Keratinocyte (primary cell): ENCODE results near the gene NTRK1.

ENCODE experiments used
- CTCF ChIP-seq, 3 experiments: IDR thresholded peaks in 1 of 3; conservative IDR thresholded peaks in 1 of 3; optimal IDR thresholded peaks in 1 of 3; 2 replicates in 2 of 3; 3 replicates in 1 of 3; pipeline versions ENCODE3 to v1.5.1; 2011; ENCODE audit warnings: low read length in 3 of 3, mild to moderate bottlenecking in 3 of 3, moderate library complexity in 2 of 3, control low read depth in 1 of 3, inconsistent platforms in 1 of 3; ENCODE audit not compliant: insufficient read depth in 2 of 3; ENCODE audit errors: extremely low read depth in 1 of 3
- EZH2 ChIP-seq: IDR thresholded peaks from one replicate; pipeline ENCODE4 v1.6.1; 2012; ENCODE audit warnings: inconsistent platforms, mild to moderate bottlenecking, low read length, moderate library complexity

GRCh38 chr1:156930483-156930882 lies 69.8 kb downstream of the NTRK1 start:
- TF ChIP-seq CTCF (optimal IDR thresholded peaks at IDR 0.05 in 1 of 3, IDR thresholded peaks at IDR 0.05 in 1 of 3, conservative IDR thresholded peaks at IDR 0.05 in 1 of 3; ENCODE audit: extremely low read depth in 1 of 3, insufficient read depth in 2 of 3, low read length in 3 of 3) (no peak), EZH2 (no peak)
